Measurements from ENCODE around the gene RBM23. TPM values are rescaled to one million over a fixed set of nuclear protein-coding genes. Genes with fewer than 3 reads are reported as not detected.

The RBM23 gene
- total RNA-seq, 2 donors from 2014 or later = 170 to 463 TPM

- DNase-seq (ENCODE audit: low spot score) = no peak
- peak overlapping the region; percentile 4 to 66 for H3K27ac ChIP-seq
- no peaks in the 10 kb centered on the region for H3K9me3 ChIP-seq
- TF ChIP-seq POLR2AphosphoS5 (IDR thresholded peaks at IDR 0.05) (no peak), POLR2A (IDR thresholded peaks at IDR 0.05) (no peak), CTCF (IDR thresholded peaks at IDR 0.05) (no peak)
- H3K4me3 ChIP-seq = no peak overlapping the region
- peaks cover 9% of the 10 kb centered on the region for H3K4me1 ChIP-seq (replicated peaks)
- intact Hi-C loops (cut with DNase I) = no loop called here
- H3K27me3 ChIP-seq (replicated peaks; ENCODE audit: insufficient read depth) = no peaks in the 10 kb centered on the region
- peaks cover 18 to 34% of the 10 kb centered on the region in 2 donors for H3K36me3 ChIP-seq
- WGBS = 73% methylated on average over 2 of the region's 2 CpGs
Observed at GRCh38 chr14:22903742-22904087, 15.2 kb downstream of the RBM23 start.

DNA sequence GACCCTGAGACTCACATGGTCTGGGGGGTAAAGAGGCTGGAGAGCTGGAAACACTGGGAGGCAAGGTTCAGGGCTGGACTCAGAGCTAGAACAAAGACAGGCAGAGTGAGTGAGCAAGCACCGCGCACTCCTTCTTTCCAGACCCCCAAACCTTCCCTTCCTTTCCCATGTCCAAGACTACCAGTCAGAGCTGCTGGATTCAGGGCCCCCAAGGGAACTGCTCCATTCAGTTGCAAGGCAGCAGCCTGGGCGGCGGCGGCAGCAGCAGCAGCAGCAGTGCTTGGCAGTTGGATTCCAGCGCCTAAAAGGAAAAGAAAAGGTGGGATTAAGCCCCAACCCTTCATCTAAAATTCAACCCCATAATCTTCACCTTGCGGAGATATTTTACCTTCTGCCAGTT lies 17.1 kb downstream of the RBM23 start:
- Histone ChIP-seq H3K27ac (no peak overlapping the region), H3K4me1 (replicated peaks) (peaks cover 9% of the 10 kb centered on the region), H3K27me3 (replicated peaks; ENCODE audit: insufficient read depth) (no peaks in the 10 kb centered on the region), H3K4me3 (no peak overlapping the region), H3K9me3 (no peaks in the 10 kb centered on the region), H3K36me3 (peaks cover 18 to 34% of the 10 kb centered on the region in 2 donors)
- 93% methylated on average over 7 of the region's 7 CpGs for WGBS
- no peak for DNase-seq (ENCODE audit: low spot score)
- intact Hi-C loops (cut with DNase I) = no loop called here
- no peak for TF ChIP-seq POLR2A (IDR thresholded peaks at IDR 0.05)
- no peak for TF ChIP-seq CTCF (IDR thresholded peaks at IDR 0.05)
- no peak for TF ChIP-seq POLR2AphosphoS5 (IDR thresholded peaks at IDR 0.05)

GRCh38 chr14:22900081-22900799 lies 18.7 kb downstream of the RBM23 start:
- H3K27ac ChIP-seq = peak overlapping the region in 1 of 2 donors; percentile 30
- H3K36me3 ChIP-seq = peaks cover 16 to 32% of the 10 kb centered on the region in 2 donors
- intact Hi-C loops (cut with DNase I) = no loop called here

GRCh38 chr14:22898302-22899090 lies 20.5 kb downstream of the RBM23 start:
- WGBS = 60% methylated on average over 8 of the region's 8 CpGs
- no peak overlapping the region for H3K27ac ChIP-seq
- intact Hi-C loops (cut with DNase I) = no loop called here
- no peaks in the 10 kb centered on the region for H3K9me3 ChIP-seq
- peaks cover 14 to 18% of the 10 kb centered on the region in 2 donors for H3K36me3 ChIP-seq
- TF ChIP-seq CTCF (IDR thresholded peaks at IDR 0.05) = no peak
- H3K4me1 ChIP-seq (replicated peaks) = peaks cover 6% of the 10 kb centered on the region
- DNase-seq (ENCODE audit: low spot score) = no peak
- H3K4me3 ChIP-seq = no peak overlapping the region
- no peaks in the 10 kb centered on the region for H3K27me3 ChIP-seq (replicated peaks; ENCODE audit: insufficient read depth)

More at GRCh38 chr14:22900081-22900799, 18.7 kb downstream of the RBM23 start:
- Histone ChIP-seq H3K4me3 (no peak overlapping the region), H3K9me3 (no peaks in the 10 kb centered on the region), H3K27me3 (replicated peaks; ENCODE audit: insufficient read depth) (no peaks in the 10 kb centered on the region), H3K4me1 (replicated peaks) (peaks cover 9% of the 10 kb centered on the region)
- WGBS = 16% methylated on average over 3 of the region's 3 CpGs
- peak; percentile 58 for DNase-seq (ENCODE audit: low spot score)
- TF ChIP-seq POLR2AphosphoS5 (IDR thresholded peaks at IDR 0.05) = peak; percentile 36
- TF ChIP-seq CTCF (IDR thresholded peaks at IDR 0.05) = peak in 3 of 4 experiments; percentile 43 to 46 (median 44)
- no peak for TF ChIP-seq POLR2A (IDR thresholded peaks at IDR 0.05)

Data from prostate gland (tissue), 2 donors.